PC-3 (cell line): ENCODE measurements around the gene STK33.

ENCODE experiments used
- EZH2phosphoT487 ChIP-seq: fragments of 300-600 bp; sonication (generic); IDR thresholded peaks from 2 replicates; pipeline ENCODE4 v1.6.1; 2018; ENCODE audit warnings: mild to moderate bottlenecking, antibody characterized with exemption, low read length, borderline replicate concordance
- TF ChIP-seq, protein P1 (sequence below): fragments of 300-600 bp; sonication (generic); conservative IDR thresholded peaks from 2 replicates; pipeline ENCODE4 v1.5.1; 2017; ENCODE audit warnings: antibody characterized with exemption, low read depth, mild to moderate bottlenecking, low read length

DNA sequence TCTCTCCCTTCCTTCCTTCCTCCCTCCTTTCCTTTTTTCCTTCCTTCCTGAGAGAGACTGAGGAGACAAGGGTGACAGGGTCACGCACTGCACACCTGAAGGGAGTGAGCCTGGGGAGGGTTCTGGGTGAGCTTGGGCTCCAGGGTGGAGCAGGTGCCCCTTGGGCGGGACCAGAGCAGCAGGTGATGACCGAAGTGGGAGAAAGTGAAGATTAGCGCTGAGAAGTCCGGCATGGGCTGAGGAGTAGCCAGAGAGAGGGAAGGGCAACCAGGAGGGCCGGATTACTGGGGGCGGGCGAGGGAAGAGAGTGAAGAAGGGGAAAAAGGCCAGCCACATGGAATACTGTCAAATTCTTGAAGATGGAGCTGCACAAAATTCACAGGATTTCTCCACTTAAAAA, 231.1 kb downstream of the STK33 start:
- TF ChIP-seq, protein P1, sequence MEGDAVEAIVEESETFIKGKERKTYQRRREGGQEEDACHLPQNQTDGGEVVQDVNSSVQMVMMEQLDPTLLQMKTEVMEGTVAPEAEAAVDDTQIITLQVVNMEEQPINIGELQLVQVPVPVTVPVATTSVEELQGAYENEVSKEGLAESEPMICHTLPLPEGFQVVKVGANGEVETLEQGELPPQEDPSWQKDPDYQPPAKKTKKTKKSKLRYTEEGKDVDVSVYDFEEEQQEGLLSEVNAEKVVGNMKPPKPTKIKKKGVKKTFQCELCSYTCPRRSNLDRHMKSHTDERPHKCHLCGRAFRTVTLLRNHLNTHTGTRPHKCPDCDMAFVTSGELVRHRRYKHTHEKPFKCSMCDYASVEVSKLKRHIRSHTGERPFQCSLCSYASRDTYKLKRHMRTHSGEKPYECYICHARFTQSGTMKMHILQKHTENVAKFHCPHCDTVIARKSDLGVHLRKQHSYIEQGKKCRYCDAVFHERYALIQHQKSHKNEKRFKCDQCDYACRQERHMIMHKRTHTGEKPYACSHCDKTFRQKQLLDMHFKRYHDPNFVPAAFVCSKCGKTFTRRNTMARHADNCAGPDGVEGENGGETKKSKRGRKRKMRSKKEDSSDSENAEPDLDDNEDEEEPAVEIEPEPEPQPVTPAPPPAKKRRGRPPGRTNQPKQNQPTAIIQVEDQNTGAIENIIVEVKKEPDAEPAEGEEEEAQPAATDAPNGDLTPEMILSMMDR, result no peak
- no peak for TF ChIP-seq EZH2phosphoT487
